GM12801 (cell line): Measurements from ENCODE around the gene AMZ2.

Source experiments
- CTCF ChIP-seq: IDR thresholded peaks from one replicate; pipeline ENCODE4 v1.5.1; 2011; ENCODE audit warnings: control low read depth; ENCODE audit not compliant: insufficient read length; ENCODE audit errors: extremely low read depth

AMZ2 gene

DNA sequence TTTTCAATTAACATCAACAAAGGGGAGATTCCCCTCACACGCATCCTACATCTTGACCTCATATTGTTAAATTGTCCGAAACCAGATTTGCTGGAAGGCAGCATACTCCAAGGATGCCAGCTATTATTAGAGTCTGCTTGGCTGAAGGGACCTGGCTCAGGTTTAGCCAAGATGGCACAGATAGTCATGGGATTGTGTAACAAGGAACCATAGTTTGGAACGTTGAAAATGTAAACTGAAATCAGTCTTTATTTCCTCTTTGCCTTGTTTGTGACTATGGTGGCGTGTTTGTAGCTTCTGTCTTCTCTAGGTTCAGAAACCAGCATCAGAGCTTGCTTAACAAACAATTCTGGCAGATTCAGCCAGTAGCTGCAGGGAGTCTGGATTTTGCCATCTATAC lies 49.4 kb downstream of the AMZ2 start:
- no peak for TF ChIP-seq CTCF

DNA sequence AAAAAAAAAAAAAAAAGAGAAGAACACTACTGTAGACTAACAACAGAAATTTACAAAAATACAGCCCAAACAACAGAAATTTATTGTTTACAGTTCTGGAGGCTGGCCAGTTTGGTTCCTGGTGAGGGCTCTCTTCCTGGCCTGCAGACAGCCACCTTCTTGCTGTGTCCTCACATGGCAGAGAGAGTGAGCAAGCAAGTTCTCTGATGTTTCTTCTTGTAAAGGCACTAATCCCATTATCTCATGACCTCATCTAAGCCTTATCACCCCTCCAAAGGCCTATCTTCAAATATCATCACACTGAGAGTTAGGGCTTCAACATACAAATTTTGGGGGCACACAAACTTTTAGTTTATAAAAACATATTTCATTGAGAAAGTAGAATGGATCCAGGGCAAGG lies 50.8 kb downstream of the AMZ2 start:
- TF ChIP-seq CTCF, result no peak

DNA sequence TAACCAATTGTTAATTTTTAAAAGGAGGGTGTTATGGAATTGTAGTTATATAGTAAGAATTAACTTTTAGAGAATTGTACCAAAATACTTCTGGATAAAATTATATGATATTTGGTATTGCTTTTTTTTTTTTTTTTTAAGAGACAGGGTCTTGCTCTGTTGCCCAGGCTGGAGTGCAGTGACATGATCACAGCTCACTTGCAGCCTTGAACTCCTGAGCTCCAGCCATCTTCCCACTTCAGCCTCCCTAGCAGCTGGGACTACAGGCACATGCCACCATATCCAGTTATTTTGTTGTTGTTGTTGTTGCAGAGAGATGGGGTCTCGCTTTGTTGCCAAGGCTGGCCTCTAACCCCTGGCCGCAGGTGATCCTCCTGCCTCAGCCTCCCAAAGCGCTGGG lies 52.0 kb downstream of the AMZ2 start:
- no peak for TF ChIP-seq CTCF

GRCh38 chr17:68301438-68301959 lies 53.7 kb downstream of the AMZ2 start:
- TF ChIP-seq CTCF, result no peak

GRCh38 chr17:68302066-68302564 lies 54.3 kb downstream of the AMZ2 start:
- TF ChIP-seq CTCF, result no peak

DNA sequence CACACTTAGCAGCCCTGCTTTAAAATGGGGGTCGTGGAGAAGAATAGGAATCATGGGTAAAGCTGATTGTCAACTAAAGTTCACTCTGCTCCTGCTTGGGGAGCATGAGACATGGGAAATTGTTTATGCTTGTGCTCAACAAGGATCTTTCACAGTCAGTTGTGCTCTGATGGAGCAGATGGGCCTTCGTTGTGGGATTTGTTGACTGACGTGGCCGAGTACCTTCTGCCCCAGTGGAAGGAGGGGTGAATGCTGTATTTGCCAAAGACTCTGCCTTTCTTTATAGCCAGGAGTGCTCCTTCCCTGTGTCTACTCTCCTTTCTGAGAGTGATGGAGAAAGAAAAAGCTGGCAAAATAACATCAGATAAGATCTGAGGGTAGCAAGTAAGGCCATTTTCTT lies 54.8 kb downstream of the AMZ2 start:
- no peak for TF ChIP-seq CTCF

GRCh38 chr17:68304706-68305105 lies 56.9 kb downstream of the AMZ2 start:
- no peak for TF ChIP-seq CTCF
